Ovary (tissue), 3 donors: Measurements from ENCODE around the gene PCDHB12.

Experiments
- CTCF ChIP-seq, 3 donors: fragments of 450-650 bp in 2 of 3; fragments of 200-600 bp in 1 of 3; IDR thresholded peaks; one replicate each; pipeline versions ENCODE4 v1.5.1 to v1.8.0; 2016 to 2022; ENCODE audit warnings: antibody characterized with exemption in 3 of 3, mild to moderate bottlenecking in 1 of 3
- POLR2A ChIP-seq: fragments of 450-650 bp; IDR thresholded peaks from one replicate; pipeline ENCODE4 v1.6.1; 2017; ENCODE audit warnings: antibody characterized with exemption, mild to moderate bottlenecking, moderate library complexity
- donor health status: DM: no; HTN: no; CAD: no.

- no peak for TF ChIP-seq POLR2A
- peak in 2 of 3 donors; percentile 15 to 19 for TF ChIP-seq CTCF (IDR thresholded peaks at IDR 0.05)
Observed at GRCh38 chr5:141234109-141234667, 25.7 kb downstream of the PCDHB12 start.
